SK-N-MC (cell line): ENCODE data around the gene MMP25.
A peak's percentile ranks its signal among the peaks of the same experiment; 100 is the strongest.

Source experiments
- DNase-seq: peaks from one replicate; pipeline ENCODE4 v3.0.0-alpha.2; 2011; ENCODE audit warnings: low read depth, low spot score
- H3K27ac ChIP-seq: fragments of 200-600 bp; sonication (generic); 2 replicates; pipeline ENCODE4 v1.5.1; 2016; ENCODE audit warnings: mixed run types
- H3K36me3 ChIP-seq: fragments of 200-600 bp; sonication (generic); 2 replicates; pipeline ENCODE4 v1.6.1; 2017; ENCODE audit warnings: antibody characterized with exemption, low read length, mixed read lengths; ENCODE audit not compliant: insufficient read depth
- H3K4me3 ChIP-seq: fragments of 200-600 bp; sonication (generic); 2 replicates; pipeline ENCODE4 v1.5.1; 2016
- H3K9ac ChIP-seq: fragments of 200-600 bp; sonication (generic); 2 replicates; pipeline ENCODE4 v1.8.0; 2017; ENCODE audit warnings: mixed run types, mixed read lengths; ENCODE audit not compliant: insufficient read length
- H3K9me3 ChIP-seq: fragments of 200-600 bp; sonication (generic); 2 replicates; pipeline ENCODE4 v1.6.1; 2017; ENCODE audit warnings: low read depth, mild to moderate bottlenecking, antibody characterized with exemption, low read length, moderate library complexity, mixed read lengths
- EZH2 ChIP-seq: fragments of 200-600 bp; sonication (generic); IDR thresholded peaks from one replicate; pipeline ENCODE4 v1.6.1; 2017; ENCODE audit warnings: antibody characterized with exemption
- FOXP2 ChIP-seq: optimal IDR thresholded peaks from 2 replicates; pipeline ENCODE3; 2011; ENCODE audit warnings: mild to moderate bottlenecking, moderate library complexity; ENCODE audit not compliant: insufficient read depth; ENCODE audit errors: extremely low read length, control extremely low read depth
- POLR2AphosphoS5 ChIP-seq: IDR thresholded peaks from 2 replicates; pipeline ENCODE4 v1.6.1; 2012; ENCODE audit warnings: mild to moderate bottlenecking, low read depth, low read length, borderline replicate concordance

MMP25 gene

DNA sequence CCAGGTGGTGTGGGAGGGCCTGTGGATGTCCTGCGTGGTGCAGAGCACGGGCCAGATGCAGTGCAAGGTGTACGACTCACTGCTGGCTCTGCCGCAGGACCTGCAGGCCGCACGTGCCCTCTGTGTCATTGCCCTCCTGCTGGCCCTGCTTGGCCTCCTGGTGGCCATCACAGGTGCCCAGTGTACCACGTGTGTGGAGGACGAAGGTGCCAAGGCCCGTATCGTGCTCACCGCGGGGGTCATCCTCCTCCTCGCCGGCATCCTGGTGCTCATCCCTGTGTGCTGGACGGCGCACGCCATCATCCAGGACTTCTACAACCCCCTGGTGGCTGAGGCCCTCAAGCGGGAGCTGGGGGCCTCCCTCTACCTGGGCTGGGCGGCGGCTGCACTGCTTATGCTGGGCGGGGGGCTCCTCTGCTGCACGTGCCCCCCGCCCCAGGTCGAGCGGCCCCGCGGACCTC lies 32.8 kb upstream of the MMP25 start:
- H3K4me3 ChIP-seq: no peak overlapping the region
- H3K9me3 ChIP-seq: no peaks in the 10 kb centered on the region
- TF ChIP-seq FOXP2 (no peak), POLR2AphosphoS5 (no peak), EZH2 (no peak)
- no peaks in the 10 kb centered on the region for H3K36me3 ChIP-seq
- DNase-seq: no peak
- H3K27ac ChIP-seq: no peak overlapping the region
- H3K9ac ChIP-seq: no peak overlapping the region

DNA sequence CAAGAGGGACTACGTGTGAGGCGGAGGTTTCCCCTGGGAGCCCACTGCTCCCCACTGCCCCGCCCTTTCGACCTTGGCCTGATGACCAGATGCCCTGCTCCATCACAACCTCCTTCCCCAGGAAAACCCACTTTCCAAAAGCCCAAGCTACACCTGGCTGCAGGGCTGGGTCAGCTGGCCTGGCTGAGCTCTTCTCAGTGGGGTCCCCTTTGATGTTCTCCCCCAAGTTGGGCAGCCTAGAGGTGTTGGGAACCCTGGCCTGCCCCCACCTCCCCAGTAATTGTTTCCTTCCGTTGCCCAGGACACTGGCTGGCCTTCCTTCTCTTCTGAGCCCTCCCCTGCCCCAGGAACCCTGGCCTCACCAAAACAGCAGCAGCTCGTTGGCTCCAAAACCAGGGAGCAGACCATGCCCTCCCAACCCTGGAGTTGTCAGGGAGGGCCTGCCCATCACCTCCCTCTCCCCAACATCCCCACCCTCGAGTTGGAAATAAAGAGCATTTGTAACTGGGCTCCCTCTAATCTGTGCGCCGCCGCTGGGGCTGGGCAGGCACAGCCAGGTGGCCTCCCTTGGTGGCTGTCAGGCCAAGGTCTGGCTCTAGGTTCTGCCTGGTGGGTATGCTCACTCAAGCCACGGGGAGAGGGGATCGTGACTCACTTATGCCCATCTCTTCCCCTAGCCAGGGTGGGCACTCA lies 32.2 kb upstream of the MMP25 start:
- Histone ChIP-seq H3K36me3 (no peaks in the 10 kb centered on the region), H3K27ac (no peak overlapping the region), H3K9ac (no peak overlapping the region), H3K9me3 (no peaks in the 10 kb centered on the region), H3K4me3 (no peak overlapping the region)
- no peak for TF ChIP-seq FOXP2
- TF ChIP-seq POLR2AphosphoS5: no peak
- TF ChIP-seq EZH2: no peak
- DNase-seq: no peak

DNA sequence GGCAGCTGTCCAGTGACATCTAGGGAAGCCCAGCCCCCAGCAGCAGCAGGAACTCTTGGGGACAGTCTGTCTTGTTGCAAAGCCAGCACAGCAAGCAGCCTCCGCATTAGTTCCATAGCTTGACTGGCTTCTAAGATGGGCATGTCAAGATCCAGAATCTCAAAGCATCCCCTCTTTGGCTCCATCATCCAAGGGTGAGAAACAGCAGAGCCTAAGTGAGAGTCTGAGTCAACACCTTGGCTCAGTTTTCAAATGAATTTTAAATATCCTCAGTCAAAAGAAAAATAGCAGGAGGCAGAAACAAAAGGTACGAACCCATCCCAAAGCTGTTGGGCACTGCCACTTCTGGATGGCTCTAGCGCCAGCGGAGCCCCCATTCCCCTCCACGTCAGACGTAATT lies 31.4 kb upstream of the MMP25 start:
- Histone ChIP-seq H3K36me3 (no peaks in the 10 kb centered on the region), H3K9me3 (no peaks in the 10 kb centered on the region), H3K27ac (no peak overlapping the region), H3K9ac (no peak overlapping the region), H3K4me3 (no peak overlapping the region)
- TF ChIP-seq POLR2AphosphoS5 (no peak), EZH2 (no peak), FOXP2 (no peak)
- no peak for DNase-seq

DNA sequence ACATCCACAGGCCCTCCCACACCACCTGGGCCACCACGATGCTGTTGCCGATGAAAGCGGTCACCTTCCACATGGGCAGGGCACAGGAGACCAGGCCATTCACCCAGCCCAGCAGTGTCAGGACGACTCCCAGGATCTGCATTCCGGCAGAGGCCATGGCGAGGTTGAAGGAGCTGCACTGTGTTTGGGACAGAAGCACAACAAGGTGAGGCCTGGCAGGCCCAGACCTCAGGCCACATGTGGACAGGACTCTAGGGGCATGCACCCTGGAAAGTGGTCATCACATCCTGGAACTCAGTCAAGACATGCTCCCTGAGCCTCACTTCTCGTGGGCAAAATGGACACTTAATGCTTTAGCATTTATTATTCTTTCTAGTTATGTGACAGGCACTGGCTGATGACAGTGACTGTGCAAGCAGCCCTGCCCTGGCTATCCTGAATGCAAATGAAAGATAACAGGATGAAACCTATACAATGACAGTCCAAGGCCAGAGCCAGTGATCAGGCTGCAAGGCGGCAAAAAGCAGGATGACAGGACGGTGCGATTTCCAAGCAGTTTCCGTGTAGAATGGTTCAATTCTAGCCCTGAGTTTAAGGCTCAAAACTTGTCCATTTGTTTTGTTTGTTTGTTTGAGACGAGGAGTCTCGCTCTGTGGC lies 30.4 kb upstream of the MMP25 start:
- Histone ChIP-seq H3K27ac (no peak overlapping the region), H3K9ac (no peak overlapping the region), H3K36me3 (no peaks in the 10 kb centered on the region), H3K9me3 (no peaks in the 10 kb centered on the region), H3K4me3 (no peak overlapping the region)
- DNase-seq: no peak
- TF ChIP-seq FOXP2 (no peak), POLR2AphosphoS5 (no peak), EZH2 (no peak)

DNA sequence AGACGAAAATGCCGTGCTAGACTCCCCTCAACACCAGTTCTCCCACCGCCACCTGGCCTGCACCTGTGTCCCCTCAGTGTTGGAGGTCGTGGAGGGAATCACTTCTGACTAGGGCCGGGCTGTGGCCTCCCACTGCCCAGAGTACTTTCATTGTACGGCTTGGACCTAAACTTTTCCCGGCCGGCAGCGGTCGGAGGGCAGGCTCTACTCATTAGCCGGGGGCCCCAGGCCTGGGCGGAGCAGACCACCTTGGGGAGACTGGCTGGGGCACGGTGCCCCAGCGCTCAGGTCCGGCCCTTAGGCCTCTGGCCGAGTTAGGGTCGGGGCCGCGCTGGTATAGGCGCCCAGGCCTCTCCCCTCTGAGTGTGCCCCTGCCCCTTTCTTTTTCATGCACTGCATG lies 29.0 kb upstream of the MMP25 start:
- no peak overlapping the region for H3K9ac ChIP-seq
- H3K9me3 ChIP-seq: no peaks in the 10 kb centered on the region
- no peak for DNase-seq
- no peak overlapping the region for H3K4me3 ChIP-seq
- H3K27ac ChIP-seq: no peak overlapping the region
- no peaks in the 10 kb centered on the region for H3K36me3 ChIP-seq
- TF ChIP-seq FOXP2: no peak
- no peak for TF ChIP-seq EZH2
- TF ChIP-seq POLR2AphosphoS5: no peak

DNA sequence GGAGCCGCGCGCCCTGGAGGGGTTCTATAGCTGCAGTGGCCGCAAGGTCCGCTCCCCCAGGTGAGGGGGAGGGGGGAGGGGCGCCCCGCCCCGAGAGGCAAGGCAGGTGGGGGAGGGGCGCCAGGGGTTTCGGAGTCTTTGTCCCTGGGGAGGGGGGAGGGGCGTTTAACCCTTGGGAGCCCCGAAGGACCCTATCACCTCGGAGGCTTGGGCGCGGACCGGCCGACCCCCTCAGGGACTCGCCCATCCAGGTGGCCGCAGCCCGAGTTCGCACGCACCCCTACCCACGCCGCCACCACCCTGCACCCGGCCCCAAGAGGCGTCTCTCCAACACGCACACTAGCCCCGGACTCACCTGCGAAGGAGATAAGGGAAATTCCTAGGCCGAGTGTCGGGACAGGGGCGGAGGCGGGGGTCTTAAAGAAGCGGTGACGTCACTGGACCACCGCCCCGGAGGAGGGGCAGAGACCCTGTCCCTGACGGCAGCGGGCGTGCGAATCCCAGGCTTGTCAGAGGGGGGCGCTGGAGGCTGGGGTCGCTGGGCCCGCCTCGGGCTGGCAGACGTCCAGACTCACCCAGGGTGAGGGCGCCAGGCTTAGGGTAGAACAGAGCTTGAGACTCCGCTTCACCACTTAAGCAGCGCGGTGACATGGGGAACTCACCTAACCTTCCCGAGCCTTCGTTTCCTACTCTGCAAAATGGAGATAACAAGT lies 28.4 kb upstream of the MMP25 start, which contains the start of gene CLDN6:
Gene CLDN6, minus strand, starts transcription at position 390 of the 713 bp plus-strand sequence. CDS start 2,162 bp downstream, outside the sequence.
- Histone ChIP-seq H3K36me3 (no peaks in the 10 kb centered on the region), H3K27ac (no peak within 1 kb of the TSS), H3K9ac (no peak within 1 kb of the TSS), H3K4me3 (0 out of 2 replicates have a peak within 1 kb of the TSS, but pooled peaks have one; percentile 25), H3K9me3 (no peaks in the 10 kb centered on the region)
- TF ChIP-seq EZH2 (no peak), FOXP2 (no peak), POLR2AphosphoS5 (no peak)
- DNase-seq: no peak

DNA sequence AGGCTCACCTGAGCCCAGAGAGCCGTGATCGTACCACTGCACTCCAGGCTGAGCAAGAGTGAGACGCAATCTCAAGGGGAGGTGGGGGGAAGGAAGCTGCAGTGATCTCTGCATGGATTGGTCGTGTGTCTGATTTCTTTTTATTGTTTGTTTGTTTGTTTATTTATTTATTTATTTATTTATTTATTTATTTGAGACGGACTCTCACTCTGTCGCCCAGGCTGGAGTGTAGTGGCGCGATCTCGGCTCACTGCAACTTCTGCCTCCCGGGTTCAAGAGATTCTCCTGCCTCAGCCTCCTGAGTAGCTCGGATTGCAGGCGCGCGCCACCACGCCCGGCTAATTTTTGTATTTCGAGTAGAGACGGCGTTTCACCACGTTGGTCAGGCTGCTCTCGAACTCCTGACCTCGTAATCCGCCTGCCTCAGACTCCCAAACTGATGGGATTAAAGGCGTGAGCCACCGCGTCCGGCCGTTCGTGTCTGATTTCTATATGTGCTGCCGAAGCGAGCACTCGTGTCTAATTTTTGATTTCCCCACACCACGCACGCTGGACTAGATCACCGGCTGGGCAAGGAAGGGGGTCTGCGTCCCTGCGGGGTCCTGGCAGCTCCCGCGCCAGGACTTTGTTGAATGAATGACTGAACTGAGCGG lies 26.6 kb upstream of the MMP25 start:
- TF ChIP-seq EZH2 (no peak), FOXP2 (no peak), POLR2AphosphoS5 (no peak; the same call in 1 of the 2 replicates)
- Histone ChIP-seq H3K27ac (no peak overlapping the region), H3K36me3 (no peaks in the 10 kb centered on the region), H3K9ac (no peak overlapping the region), H3K9me3 (no peaks in the 10 kb centered on the region), H3K4me3 (peak overlapping the region; percentile 83)
- no peak for DNase-seq

DNA sequence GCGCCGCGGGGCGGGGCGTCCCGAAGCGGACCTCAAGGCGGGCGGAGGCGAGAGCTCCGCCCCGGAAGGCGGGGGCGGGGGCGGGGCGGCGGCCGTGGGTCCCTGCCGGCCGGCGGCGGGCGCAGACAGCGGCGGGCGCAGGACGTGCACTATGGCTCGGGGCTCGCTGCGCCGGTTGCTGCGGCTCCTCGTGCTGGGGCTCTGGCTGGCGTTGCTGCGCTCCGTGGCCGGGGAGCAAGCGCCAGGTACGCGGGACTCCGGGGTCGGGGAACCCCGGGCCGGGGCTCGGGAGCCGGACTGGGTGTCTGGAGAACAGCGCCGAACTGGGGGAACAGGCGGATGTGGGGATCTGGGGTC lies 26.1 kb upstream of the MMP25 start, which contains the start of gene TNFRSF12A:
Gene TNFRSF12A, plus strand, starts transcription at position 122 of the 357 bp plus-strand sequence. Its CDS starts 30 bp downstream, at position 152.
- H3K9ac ChIP-seq: peak within 1 kb of the TSS; percentile 64
- no peak for DNase-seq
- H3K4me3 ChIP-seq: peak within 1 kb of the TSS; percentile 83
- H3K36me3 ChIP-seq: no peaks in the 10 kb centered on the region
- TF ChIP-seq FOXP2 (no peak), EZH2 (no peak), POLR2AphosphoS5 (peak; percentile 64; the same call in 1 of the 2 replicates)
- H3K27ac ChIP-seq: no peak within 1 kb of the TSS
- no peaks in the 10 kb centered on the region for H3K9me3 ChIP-seq
